HG02678 (cell line): ENCODE data around the gene PAGR1.
A peak's percentile ranks its signal among the peaks of the same experiment; 100 is the strongest.
"Not testable (repeated sequence)": the region's sequence is repeated elsewhere in the genome, so short reads cannot be mapped to it uniquely, and the experiment has no call there.

Experiments
- ATAC-seq: cut with Tn5 transposase; IDR thresholded peaks from one replicate; pipeline ENCODE4 v1.9.1; 2021; ENCODE audit warnings: mild to moderate bottlenecking, moderate library complexity; ENCODE audit not compliant: unreplicated experiment

PAGR1 gene

GRCh38 chr16:29811896-29812665, 3.9 kb upstream of the PAGR1 start, which contains the start of gene PRRT2:
Gene PRRT2, plus strand, starts transcription at chr16:29812193. Its CDS starts 862 bp downstream, at chr16:29813055.
- no peak for ATAC-seq

GRCh38 chr16:29812754-29813643, 3.0 kb upstream of the PAGR1 start:
- ATAC-seq = no peak

- no peak for ATAC-seq
Measured at GRCh38 chr16:29813644-29814562, 2.0 kb upstream of the PAGR1 start.

GRCh38 chr16:29814592-29814991, 1.4 kb upstream of the PAGR1 start:
- ATAC-seq = no peak

- no peak for ATAC-seq
Measured at GRCh38 chr16:29815032-29815721, 775 bp upstream of the PAGR1 start.

GRCh38 chr16:29816694-29817441, 916 bp downstream of the PAGR1 start:
- peak; percentile 8 for ATAC-seq

GRCh38 chr16:29818082-29818481, 2.1 kb downstream of the PAGR1 start:
- ATAC-seq = no peak

- no peak for ATAC-seq
Measured at GRCh38 chr16:29819506-29819905, 3.6 kb downstream of the PAGR1 start.

GRCh38 chr16:29820271-29820701, 4.3 kb downstream of the PAGR1 start, which contains the start of gene MVP:
Gene MVP, plus strand, starts transcription at chr16:29820462. Its CDS starts 10,088 bp downstream, at chr16:29830550.
- no peak for ATAC-seq

GRCh38 chr16:29820730-29821642, 5.0 kb downstream of the PAGR1 start:
- ATAC-seq = peak; percentile 41

- no peak for ATAC-seq
Measured at GRCh38 chr16:29821643-29822115, 5.7 kb downstream of the PAGR1 start.

- ATAC-seq = no peak
Measured at GRCh38 chr16:29824589-29825144, 8.7 kb downstream of the PAGR1 start.

GRCh38 chr16:29825145-29826044, 9.4 kb downstream of the PAGR1 start:
- no peak for ATAC-seq

- no peak for ATAC-seq
Measured at GRCh38 chr16:29826342-29826695, 10.4 kb downstream of the PAGR1 start.

- no peak for ATAC-seq
Measured at GRCh38 chr16:29830774-29831173, 14.8 kb downstream of the PAGR1 start.

GRCh38 chr16:29831490-29831889, 15.5 kb downstream of the PAGR1 start:
- no peak for ATAC-seq

- not testable (repeated sequence) for ATAC-seq
Measured at GRCh38 chr16:29833219-29833618, 17.3 kb downstream of the PAGR1 start.
